AG09309 (cell line): Measurements from ENCODE around the gene RNF44.

Experiments
- DNase-seq: peaks from one replicate; pipeline ENCODE4 v3.0.0-alpha.2; 2010; ENCODE audit warnings: low read depth
- H3K4me3 ChIP-seq: 2 replicates; pipeline ENCODE4 v1.5.1; 2011; ENCODE audit warnings: mild to moderate bottlenecking, low read depth, low read length, moderate library complexity; ENCODE audit not compliant: control insufficient read depth
- CTCF ChIP-seq: IDR thresholded peaks from 2 replicates; pipeline ENCODE4 v1.5.1; 2011; ENCODE audit warnings: mild to moderate bottlenecking, low read depth, low read length, inconsistent platforms; ENCODE audit not compliant: insufficient read depth, control insufficient read depth; ENCODE audit errors: missing control alignments

RNF44 gene

GRCh38 chr5:176524138-176524537, 13.1 kb downstream of the RNF44 start:
- DNase-seq = no peak
- no peak overlapping the region for H3K4me3 ChIP-seq
- TF ChIP-seq CTCF = no peak

- DNase-seq = no peak
- H3K4me3 ChIP-seq = no peak overlapping the region
- TF ChIP-seq CTCF = no peak
These were observed 15.4 kb downstream of the RNF44 start for GRCh38 chr5:176521699-176522263.

GRCh38 chr5:176521286-176521685, 15.9 kb downstream of the RNF44 start:
- no peak for DNase-seq
- no peak for TF ChIP-seq CTCF

GRCh38 chr5:176519810-176520720, 17.1 kb downstream of the RNF44 start:
- H3K4me3 ChIP-seq = no peak overlapping the region
- no peak for TF ChIP-seq CTCF
- no peak for DNase-seq

More at GRCh38 chr5:176521286-176521685, 15.9 kb downstream of the RNF44 start:
- no peak overlapping the region for H3K4me3 ChIP-seq

- DNase-seq = no peak
- no peak overlapping the region for H3K4me3 ChIP-seq
- no peak for TF ChIP-seq CTCF
These were observed 20.0 kb downstream of the RNF44 start for GRCh38 chr5:176517053-176517661.

- no peak for DNase-seq
- no peak for TF ChIP-seq CTCF
- H3K4me3 ChIP-seq = no peak overlapping the region
These were observed 21.8 kb downstream of the RNF44 start for GRCh38 chr5:176515396-176515795.
